HG02870 (cell line): ENCODE measurements around the gene QPCT.

Experiments used
- ATAC-seq: cut with Tn5 transposase; IDR thresholded peaks from one replicate; pipeline ENCODE4 v1.9.1; 2021; ENCODE audit warnings: mild to moderate bottlenecking, moderate library complexity; ENCODE audit not compliant: unreplicated experiment

The QPCT gene

GRCh38 chr2:37324786-37325624, 19.4 kb upstream of the QPCT start, which contains the start of gene PRKD3:
Gene PRKD3 (minus strand): TSS chr2:37324833. CDS start chr2:37316524, 8,309 bp downstream.
- ATAC-seq, result peak; percentile 59

GRCh38 chr2:37325625-37326071, 18.8 kb upstream of the QPCT start:
- no peak for ATAC-seq

- no peak for ATAC-seq
Observed at GRCh38 chr2:37326285-37326684, 18.1 kb upstream of the QPCT start.

- no peak for ATAC-seq
Observed at GRCh38 chr2:37326866-37327634, 17.4 kb upstream of the QPCT start.

- no peak for ATAC-seq
Observed at GRCh38 chr2:37330681-37331080, 13.7 kb upstream of the QPCT start.

GRCh38 chr2:37332560-37332959, 11.9 kb upstream of the QPCT start:
- no peak for ATAC-seq

- no peak for ATAC-seq
Observed at GRCh38 chr2:37333256-37333655, 11.2 kb upstream of the QPCT start.

GRCh38 chr2:37335604-37336003, 8.8 kb upstream of the QPCT start:
- ATAC-seq, result no peak

GRCh38 chr2:37337620-37338280, 6.7 kb upstream of the QPCT start:
- no peak for ATAC-seq

- ATAC-seq, result no peak
Observed at GRCh38 chr2:37338933-37339332, 5.5 kb upstream of the QPCT start.

- ATAC-seq, result no peak
Observed at GRCh38 chr2:37340637-37341036, 3.8 kb upstream of the QPCT start.

- ATAC-seq, result no peak
Observed at GRCh38 chr2:37342591-37343220, 1.7 kb upstream of the QPCT start.

GRCh38 chr2:37343537-37344434, 644 bp upstream of the QPCT start:
- no peak for ATAC-seq

- no peak for ATAC-seq
Observed at GRCh38 chr2:37348155-37348554, 3.7 kb downstream of the QPCT start.

GRCh38 chr2:37349231-37349860, 4.9 kb downstream of the QPCT start:
- ATAC-seq, result no peak

GRCh38 chr2:37350034-37350433, 5.6 kb downstream of the QPCT start:
- no peak for ATAC-seq

- ATAC-seq, result no peak
Observed at GRCh38 chr2:37354531-37354930, 10.1 kb downstream of the QPCT start.

GRCh38 chr2:37355735-37356134, 11.3 kb downstream of the QPCT start:
- ATAC-seq, result no peak

GRCh38 chr2:37356299-37356698, 11.9 kb downstream of the QPCT start:
- ATAC-seq, result no peak
